H1 (cell line): ENCODE results near the gene SLC2A3. TPM values are rescaled to one million over a fixed set of nuclear protein-coding genes. Genes with fewer than 3 reads are reported as not detected.
A peak's percentile ranks its signal among the peaks of the same experiment; 100 is the strongest.

Experiments
- CTCF ChIA-PET: fragments of 300-600 bp; sonication (Branson Sonifier 250); formaldehyde crosslinking; loops from one replicate; lab custom pipeline; 2021; ENCODE audit not compliant: partially characterized antibody; lab: Charles Lee
- POLR2A ChIA-PET: fragments of 300-600 bp; sonication (Branson Sonifier 250); formaldehyde crosslinking; loops from one replicate; lab custom pipeline; 2021; ENCODE audit warnings: inconsistent platforms; ENCODE audit not compliant: partially characterized antibody; lab: Charles Lee
- DNase-seq, 2 experiments: peaks; one replicate each; pipeline versions ENCODE4 v3.0.0 to v3.0.0-alpha.2; 2010 to 2022; ENCODE audit warnings: low spot score in 2 of 2, low read depth in 1 of 2, mixed read lengths in 1 of 2
- FAIRE-seq: peaks from 2 replicates; lab custom pipeline; 2011; peaks lifted over from hg19 to GRCh38; lab: Jason Lieb, UNC
- H2AFZ ChIP-seq: 2 replicates; pipeline ENCODE4 v1.8.1; 2012; ENCODE audit warnings: low read length, inconsistent platforms
- H2AK5ac ChIP-seq: 2 replicates; pipeline ENCODE4 v1.6.1; 2013; ENCODE audit warnings: low read depth, low read length
- H2BK120ac ChIP-seq: replicated peaks from 2 replicates; pipeline ENCODE3; 2013; ENCODE audit warnings: low read depth, low read length, inconsistent platforms
- H2BK12ac ChIP-seq: 2 replicates; pipeline ENCODE4 v1.6.1; 2013; ENCODE audit warnings: low read depth, low read length
- H2BK15ac ChIP-seq: 2 replicates; pipeline ENCODE4 v1.6.1; 2013; ENCODE audit warnings: low read length
- H2BK20ac ChIP-seq: 2 replicates; pipeline ENCODE4 v1.6.1; 2013; ENCODE audit warnings: low read length
- H2BK5ac ChIP-seq: 2 replicates; pipeline ENCODE4 v1.6.1; 2013; ENCODE audit warnings: low read depth, low read length
- H3K14ac ChIP-seq: 2 replicates; pipeline ENCODE4 v1.6.1; 2013; ENCODE audit warnings: inconsistent platforms; ENCODE audit not compliant: insufficient read length
- H3K18ac ChIP-seq: 2 replicates; pipeline ENCODE4 v1.6.1; 2013; ENCODE audit warnings: low read length; ENCODE audit errors: extremely low read depth
- H3K23ac ChIP-seq: 2 replicates; pipeline ENCODE4 v1.6.1; 2013; ENCODE audit warnings: inconsistent platforms; ENCODE audit not compliant: insufficient read length
- H3K23me2 ChIP-seq: 2 replicates; pipeline ENCODE4 v1.6.1; 2013; ENCODE audit warnings: low read depth, low read length
- H3K27ac ChIP-seq: 2 replicates; pipeline ENCODE4 v1.6.1; 2011; ENCODE audit warnings: low read depth, low read length, inconsistent platforms
- H3K27me3 ChIP-seq, 4 experiments: replicated peaks in 1 of 4; 1 replicate in 1 of 4; 2 replicates in 3 of 4; pipeline versions ENCODE4 v1.6.1 to v1.8.1; 2011 to 2013; ENCODE audit warnings: low read length in 3 of 4, mild to moderate bottlenecking in 3 of 4, inconsistent platforms in 2 of 4, mixed read lengths in 2 of 4, moderate library complexity in 1 of 4; ENCODE audit not compliant: control insufficient read depth in 3 of 4, insufficient read depth in 3 of 4; ENCODE audit errors: extremely low read depth in 1 of 4
- H3K36me3 ChIP-seq, 4 experiments: 2 replicates each; pipeline versions ENCODE4 v1.6.1 to v1.8.1; 2011 to 2013; ENCODE audit warnings: mild to moderate bottlenecking in 4 of 4, low read length in 3 of 4, moderate library complexity in 2 of 4, control low read depth in 1 of 4, inconsistent platforms in 1 of 4; ENCODE audit not compliant: insufficient read depth in 4 of 4, control insufficient read depth in 2 of 4
- H3K4ac ChIP-seq: replicated peaks from 2 replicates; pipeline ENCODE3; 2013; ENCODE audit warnings: low read length, low read depth, mixed read lengths, inconsistent platforms; ENCODE audit not compliant: insufficient read length
- H3K4me1 ChIP-seq, 4 experiments: replicated peaks in 1 of 4; 1 replicate in 1 of 4; 2 replicates in 3 of 4; pipeline versions ENCODE4 v1.6.1 to v1.8.1; 2011 to 2013; ENCODE audit warnings: low read length in 3 of 4, inconsistent platforms in 2 of 4, mixed read lengths in 1 of 4; ENCODE audit not compliant: insufficient read depth in 4 of 4, control insufficient read depth in 3 of 4
- H3K4me2 ChIP-seq, 2 experiments: 2 replicates each; pipeline versions ENCODE4 v1.6.1 to v1.8.1; 2011 to 2013; ENCODE audit warnings: low read depth in 2 of 2, low read length in 2 of 2, control low read depth in 1 of 2, inconsistent platforms in 1 of 2, mild to moderate bottlenecking in 1 of 2; ENCODE audit not compliant: insufficient read depth in 1 of 2
- H3K4me3 ChIP-seq, 4 experiments: fragments of 200-600, 300-600 bp in 1 of 4; sonication (generic), shearing (Covaris generic), sonication (Bioruptor Twin) in 1 of 4; 2 replicates each; pipeline versions ENCODE4 v1.5.1 to v1.8.1; 2011 to 2016; ENCODE audit warnings: low read length in 4 of 4, low read depth in 3 of 4, control low read depth in 2 of 4, inconsistent platforms in 2 of 4, mild to moderate bottlenecking in 2 of 4, mixed read lengths in 1 of 4, moderate library complexity in 1 of 4; ENCODE audit not compliant: insufficient read depth in 2 of 4; ENCODE audit errors: extremely low read depth in 1 of 4
- H3K56ac ChIP-seq: replicated peaks from 2 replicates; pipeline ENCODE3; 2013; ENCODE audit warnings: low read depth, mild to moderate bottlenecking, mixed read lengths, low read length, inconsistent platforms; ENCODE audit not compliant: insufficient read length
- H3K79me1 ChIP-seq: 2 replicates; pipeline ENCODE4 v1.6.1; 2013; ENCODE audit warnings: low read depth, low read length, control low read depth
- H3K79me2 ChIP-seq, 2 experiments: 2 replicates each; pipeline versions ENCODE4 v1.6.1 to v1.8.1; 2012 to 2013; ENCODE audit warnings: low read length in 2 of 2, mild to moderate bottlenecking in 2 of 2, inconsistent platforms in 1 of 2; ENCODE audit not compliant: insufficient read depth in 2 of 2, control insufficient read depth in 1 of 2
- H3K9ac ChIP-seq, 4 experiments: replicated peaks in 1 of 4; 1 replicate in 1 of 4; 2 replicates in 3 of 4; pipeline versions ENCODE4 v1.6.1 to v1.8.1; 2011 to 2013; ENCODE audit warnings: low read depth in 3 of 4, low read length in 3 of 4, control low read depth in 2 of 4, mild to moderate bottlenecking in 2 of 4, moderate library complexity in 2 of 4, inconsistent platforms in 1 of 4; ENCODE audit errors: extremely low read depth in 1 of 4
- H3K9me3 ChIP-seq, 2 experiments: 2 replicates each; pipeline versions ENCODE4 v1.6.1 to v1.8.1; 2012 to 2013; ENCODE audit warnings: mild to moderate bottlenecking in 2 of 2, moderate library complexity in 2 of 2, control low read depth in 1 of 2, inconsistent platforms in 1 of 2, low read depth in 1 of 2, low read length in 1 of 2, mixed read lengths in 1 of 2; ENCODE audit not compliant: insufficient read depth in 2 of 2
- H4K20me1 ChIP-seq, 2 experiments: replicated peaks in 1 of 2; 2 replicates each; pipeline versions ENCODE3 to v1.8.1; 2011 to 2013; ENCODE audit warnings: inconsistent platforms in 2 of 2, low read length in 2 of 2, mild to moderate bottlenecking in 1 of 2; ENCODE audit not compliant: insufficient read depth in 2 of 2, control insufficient read depth in 1 of 2
- H4K5ac ChIP-seq: 2 replicates; pipeline ENCODE4 v1.6.1; 2013; ENCODE audit warnings: low read length, low read depth, mixed read lengths, inconsistent platforms; ENCODE audit not compliant: insufficient read length
- H4K8ac ChIP-seq: 2 replicates; pipeline ENCODE4 v1.8.0; 2013; ENCODE audit warnings: mild to moderate bottlenecking, moderate library complexity, low read length, inconsistent platforms; ENCODE audit not compliant: insufficient read depth; ENCODE audit errors: extremely low read depth
- H4K91ac ChIP-seq: replicated peaks from 2 replicates; pipeline ENCODE3; 2013; ENCODE audit warnings: low read length, mixed read lengths, inconsistent platforms; ENCODE audit not compliant: insufficient read length
- KDM4A ChIP-seq: IDR thresholded peaks from one replicate; pipeline ENCODE4 v1.7.1; 2012; ENCODE audit warnings: low read depth, mild to moderate bottlenecking, moderate library complexity, low read length, inconsistent platforms; ENCODE audit not compliant: severe bottlenecking
- PHF8 ChIP-seq: fragments of 200-600 bp; sonication (generic); conservative IDR thresholded peaks from 2 replicates; pipeline ENCODE4 v1.7.1; 2012; ENCODE audit warnings: low read depth, mild to moderate bottlenecking, inconsistent platforms, low read length, moderate library complexity
- POLR2AphosphoS5 ChIP-seq: IDR thresholded peaks from 2 replicates; pipeline ENCODE4 v1.6.1; 2011; ENCODE audit warnings: low read depth, low read length
- SIN3A ChIP-seq, 2 experiments: IDR thresholded peaks in 1 of 2; conservative IDR thresholded peaks in 1 of 2; 2 replicates each; pipeline ENCODE4 v1.6.1; 2011 to 2012; ENCODE audit warnings: low read length in 2 of 2, improper control_type of control experiment in 1 of 2, low read depth in 1 of 2, mild to moderate bottlenecking in 1 of 2
- TAF1 ChIP-seq: IDR thresholded peaks from 2 replicates; pipeline ENCODE4 v1.6.1; 2011; ENCODE audit warnings: mild to moderate bottlenecking, low read depth, low read length
- TAF7 ChIP-seq: optimal IDR thresholded peaks from 2 replicates; pipeline ENCODE3; 2011; ENCODE audit warnings: low read depth, mild to moderate bottlenecking, inconsistent platforms, low read length, moderate library complexity, borderline replicate concordance
- TBP ChIP-seq: IDR thresholded peaks from 2 replicates; pipeline ENCODE4 v1.6.1; 2011; ENCODE audit warnings: low read depth, low read length, improper control_type of control experiment
- WGBS, 2 experiments: shearing (Covaris generic) in 1 of 2; methylation state at CpG; one replicate each; pipeline versions ENCODE4 v1.1.6 to v1.1.7; 2013 to 2015; ENCODE audit warnings: low lambda C conversion rate in 2 of 2, mixed read lengths in 2 of 2, inconsistent platforms in 1 of 2, low coverage in 1 of 2, missing lambda C conversion rate in 1 of 2; ENCODE audit not compliant: insufficient replicate concordance in 2 of 2, insufficient coverage in 1 of 2, insufficient read length in 1 of 2; ENCODE audit errors: extremely low coverage in 1 of 2, missing lambda C conversion rate in 1 of 2; 5-methylcytosine and 5-hydroxymethylcytosine counted together
- long read RNA-seq, 2 experiments: library from RNA in 1 of 2; library from capped mRNA in 1 of 2; stranded (forward); transcript quantifications; one replicate each; pipeline ENCODE4 v2.0.0, GENCODE V29; 2021; ENCODE audit warnings: inconsistent platforms in 1 of 2
- polyA minus RNA-seq, 3 experiments: library from RNA; depleted of rRNA, polyadenylated mRNA; stranded (reverse); fragments of >200 nt; gene quantifications; 1 replicate in 2 of 3; 2 replicates in 1 of 3; pipeline ENCODE4 v1.2.3, GENCODE V29; 2011
- polyA plus RNA-seq, 7 experiments: library from polyadenylated mRNA; depleted of rRNA in 3 of 7; stranded (reverse) in 5 of 7; unstranded in 2 of 7; fragments of >200 nt in 5 of 7; fragments of 200-250 nt in 2 of 7; gene quantifications; 1 replicate in 5 of 7; 2 replicates in 1 of 7; 4 replicates in 1 of 7; pipeline versions ENCODE4 v1.2.1 to v1.2.3, GENCODE V29; 2011 to 2013; ENCODE audit warnings: missing spikeins in 2 of 7, mixed read lengths in 2 of 7
- total RNA-seq: library from RNA; stranded (reverse); fragmentation: NEBNext Ultra II Directional; extraction: Animal tissue kit (Norgen Biotek cat#: 25700); gene quantifications from 2 replicates; pipeline ENCODE4 v1.2.1, GENCODE V29; 2021

SLC2A3 gene
- total RNA-seq = 664 and 688 TPM in 2 replicates
- polyA plus RNA-seq (2011; rRNA removed) = 323 and 417 TPM in 2 replicates
- polyA plus RNA-seq (2011; cell fraction: cytosol; rRNA removed) = 357 TPM
- polyA plus RNA-seq (2011; cell fraction: nucleus; rRNA removed) = 233 TPM
- 327 to 809 TPM (median 365 TPM) in 4 replicates for polyA plus RNA-seq (2012, experiment 1 of 2)
- polyA plus RNA-seq (2012, experiment 2 of 2) = 290 TPM
- polyA plus RNA-seq (2013, experiment 1 of 2) = 1,112 TPM
- polyA plus RNA-seq (2013, experiment 2 of 2) = 1,127 TPM
- 579 and 805 TPM in 2 replicates for polyA minus RNA-seq (2011; rRNA and poly(A)+ RNA removed)
- 243 TPM for polyA minus RNA-seq (2011; cell fraction: cytosol; rRNA and poly(A)+ RNA removed)
- polyA minus RNA-seq (2011; cell fraction: nucleus; rRNA and poly(A)+ RNA removed) = 193 TPM
- long read RNA-seq, experiment 1, full-length matches to known transcripts = 95 of 357 reads
- long read RNA-seq, experiment 1, partial matches to known transcripts = 48 of 357 reads
- long read RNA-seq, experiment 1, other reads (novel, unspliced or antisense) = 214 of 357 reads
- long read RNA-seq, experiment 2, transcript SLC2A3-201 (10 exons, 3,915 nt) = major isoform, 129 of 208 reads
- long read RNA-seq, experiment 2, partial matches to known transcripts = 62 of 208 reads
- long read RNA-seq, experiment 2, other reads (novel, unspliced or antisense) = 11 of 208 reads

GRCh38 chr12:7935590-7936581 lies at the start of gene SLC2A3:
SLC2A3 (minus strand) TSS chr12:7936187; CDS start chr12:7936034, 153 bp downstream.
- FAIRE-seq (no peak), DNase-seq (peak; percentile 53 to 76)
- peak within 1 kb of the TSS; percentile 61 for H4K5ac ChIP-seq
- no peak within 1 kb of the TSS for H2BK120ac ChIP-seq
- H3K9ac ChIP-seq = peak within 1 kb of the TSS; percentile 69 to 87 (median 73)
- ChIA-PET CTCF (interaction anchor here (0.6 to 8.1 kb wide), 8 partner anchors 9 to 90 kb away, joined by 3 to 73 read pairs (median 6); no protein-coding TSS in a partner anchor), POLR2A (interaction anchor here (0.6 to 13.5 kb wide), 22 partner anchors 9 to 171 kb away, joined by 3 to 300 read pairs (median 4); no protein-coding TSS in a partner anchor)
- peak within 1 kb of the TSS; percentile 68 to 72 for H3K4me2 ChIP-seq
- H4K91ac ChIP-seq = peak within 1 kb of the TSS; percentile 20
- H2BK20ac ChIP-seq = peak within 1 kb of the TSS; percentile 86; the same call in 1 of the 2 replicates
- peak within 1 kb of the TSS; percentile 72 for H2BK5ac ChIP-seq
- no peaks in the 10 kb centered on the region for H3K9me3 ChIP-seq
- H3K4me3 ChIP-seq = peak within 1 kb of the TSS; percentile 83 to 98 (median 92)
- H2AFZ ChIP-seq = no peak within 1 kb of the TSS
- H4K20me1 ChIP-seq = peaks cover 3 to 7% of the 10 kb centered on the region in 2 experiments
- H3K4me1 ChIP-seq = peaks cover 0 to 13% (median 3%) of the 10 kb centered on the region in 4 experiments; a peak in 4 of 7 replicates
- WGBS, 2 experiments = 1% methylated on average over 9 of the region's 15 CpGs; no CpG with 5 or more reads in 1 of the 2 experiments
- H3K36me3 ChIP-seq = peaks cover 17 to 31% (median 23%) of the 10 kb centered on the region in 4 experiments
- no peak within 1 kb of the TSS for H2BK15ac ChIP-seq
- H3K23ac ChIP-seq = no peak within 1 kb of the TSS
- no peak within 1 kb of the TSS; the same call in 1 of the 2 replicates for H2BK12ac ChIP-seq
- peaks cover 19 to 47% of the 10 kb centered on the region in 2 experiments for H3K79me2 ChIP-seq
- H3K18ac ChIP-seq = peak within 1 kb of the TSS; percentile 55
- peak within 1 kb of the TSS; percentile 31 for H3K27ac ChIP-seq
- H3K14ac ChIP-seq = no peak within 1 kb of the TSS
- H3K4ac ChIP-seq = no peak within 1 kb of the TSS
- H2AK5ac ChIP-seq = no peak within 1 kb of the TSS
- no peak within 1 kb of the TSS for H4K8ac ChIP-seq
- no peaks in the 10 kb centered on the region for H3K27me3 ChIP-seq
- H3K79me1 ChIP-seq = no peaks in the 10 kb centered on the region
- peaks cover 4% of the 10 kb centered on the region for H3K23me2 ChIP-seq
- H3K56ac ChIP-seq = no peak within 1 kb of the TSS
- peak; percentile 71 for TF ChIP-seq TAF7
- peak; percentile 98 for TF ChIP-seq POLR2AphosphoS5
- peak; percentile 45 for TF ChIP-seq PHF8
- TF ChIP-seq TAF1 = peak; percentile 88
- TF ChIP-seq KDM4A = no peak
- TF ChIP-seq SIN3A (conservative IDR thresholded peaks at IDR 0.05 in 1 of 2, IDR thresholded peaks at IDR 0.05 in 1 of 2; ENCODE audit: low read depth in 1 of 2, low read length in 2 of 2) = peak; percentile 9 to 81; a peak in 1 of 4 replicates
- TF ChIP-seq TBP = peak; percentile 93
